Panc1 (cell line): ENCODE data around the gene DNAH7. TPM values are rescaled to one million over a fixed set of nuclear protein-coding genes. Genes with fewer than 3 reads are reported as not detected.

ENCODE experiments used
- total RNA-seq: library from RNA; stranded (reverse); gene quantifications from one replicate; pipeline ENCODE4 v1.2.1, GENCODE V29; 2021; ENCODE audit not compliant: unreplicated experiment

Gene DNAH7
- total RNA-seq, 1 experiment from 2014 or later: 0.98 TPM

Other genes with a start within 250 kb of the DNAH7 start
- gene STK17B, start 102.7 kb upstream of the DNAH7 start, total RNA-seq: 19.3 TPM